RCC 7860 (cell line): ENCODE data around the gene LAMA3.

Experiments
- DNase-seq: peaks from one replicate; pipeline ENCODE4 v3.0.0-alpha.2; 2015; ENCODE audit warnings: low spot score
- FAIRE-seq: peaks from 2 replicates; lab custom pipeline; 2012; peaks lifted over from hg19 to GRCh38; lab: Jason Lieb, UNC

LAMA3 gene

GRCh38 chr18:23930002-23930401 lies 240.7 kb downstream of the LAMA3 start:
- DNase-seq (no peak), FAIRE-seq (no peak)

- no peak for DNase-seq
- FAIRE-seq: no peak
Observed at GRCh38 chr18:23932385-23933067, 243.3 kb downstream of the LAMA3 start.

GRCh38 chr18:23933407-23933806 lies 244.2 kb downstream of the LAMA3 start:
- FAIRE-seq (no peak), DNase-seq (no peak)

DNA sequence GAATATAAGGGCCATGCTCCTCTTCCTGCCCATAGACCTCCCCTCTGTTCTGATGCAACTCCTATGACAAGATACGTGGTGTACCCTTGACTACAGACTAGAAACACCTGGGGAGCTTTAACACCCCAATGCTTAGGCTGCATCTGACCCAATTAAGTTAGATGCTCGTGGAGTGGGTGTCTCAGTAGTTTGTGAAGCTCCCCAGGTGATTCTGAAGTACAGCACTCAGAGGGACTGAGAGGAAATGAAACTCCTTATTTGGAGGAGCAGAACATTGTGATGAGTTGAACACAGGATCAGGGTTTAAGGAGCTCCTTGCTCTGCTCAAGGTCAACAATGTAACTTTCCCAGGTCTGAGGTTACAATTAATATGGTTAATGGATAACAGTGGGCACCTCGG lies 245.0 kb downstream of the LAMA3 start:
- no peak for FAIRE-seq

GRCh38 chr18:23934863-23935262 lies 245.6 kb downstream of the LAMA3 start:
- DNase-seq (no peak), FAIRE-seq (no peak)

More for the DNA sequence above, 245.0 kb downstream of the LAMA3 start:
- DNase-seq: no peak

DNA sequence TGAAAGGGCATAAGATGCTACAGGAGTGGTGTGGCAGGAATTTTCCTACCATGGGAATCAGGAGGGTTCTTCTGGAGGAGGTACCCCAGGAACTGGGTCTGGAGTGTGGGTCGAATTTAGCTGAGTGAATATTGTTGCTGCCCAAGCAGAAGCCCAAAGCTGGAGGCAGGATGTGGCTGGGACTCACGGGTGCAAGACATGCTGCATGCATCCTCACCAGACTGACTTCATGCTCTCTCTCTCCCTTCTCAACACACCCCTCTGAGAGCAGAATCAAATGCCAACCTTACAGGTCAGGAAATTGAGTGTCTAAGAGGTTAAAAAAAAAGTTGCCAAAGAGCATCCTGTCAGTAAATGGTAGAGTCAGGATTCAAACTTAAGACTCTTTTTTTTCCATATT lies 246.6 kb downstream of the LAMA3 start:
- FAIRE-seq (no peak), DNase-seq (no peak)

DNA sequence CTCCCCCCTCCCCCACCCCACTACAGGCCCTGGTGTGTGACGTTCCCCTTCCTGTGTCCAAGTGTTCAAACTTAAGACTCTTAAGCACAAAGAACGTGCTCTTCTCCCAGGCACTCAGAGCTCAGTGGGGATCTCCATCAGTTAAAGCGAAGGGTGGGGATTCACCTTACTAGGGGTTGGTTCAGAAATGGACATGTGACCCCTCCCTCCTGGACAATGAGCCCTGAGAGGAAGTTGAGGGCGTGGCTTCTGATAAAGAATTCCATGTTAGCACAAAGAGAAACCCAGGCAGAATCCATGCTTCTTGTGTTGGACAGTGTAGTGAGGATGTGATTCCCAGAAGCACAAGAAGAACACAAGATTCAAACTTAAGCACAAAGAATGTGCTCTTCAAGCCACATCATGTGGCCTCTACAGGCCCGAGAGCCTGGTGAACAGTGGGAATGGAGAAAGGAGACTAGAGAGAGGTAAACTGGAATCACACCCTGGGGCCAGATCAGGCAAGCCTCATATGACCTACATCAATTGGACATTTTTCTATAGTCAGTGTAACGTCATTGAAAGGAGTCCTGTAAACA lies 247.2 kb downstream of the LAMA3 start:
- DNase-seq: no peak
- no peak for FAIRE-seq

DNA sequence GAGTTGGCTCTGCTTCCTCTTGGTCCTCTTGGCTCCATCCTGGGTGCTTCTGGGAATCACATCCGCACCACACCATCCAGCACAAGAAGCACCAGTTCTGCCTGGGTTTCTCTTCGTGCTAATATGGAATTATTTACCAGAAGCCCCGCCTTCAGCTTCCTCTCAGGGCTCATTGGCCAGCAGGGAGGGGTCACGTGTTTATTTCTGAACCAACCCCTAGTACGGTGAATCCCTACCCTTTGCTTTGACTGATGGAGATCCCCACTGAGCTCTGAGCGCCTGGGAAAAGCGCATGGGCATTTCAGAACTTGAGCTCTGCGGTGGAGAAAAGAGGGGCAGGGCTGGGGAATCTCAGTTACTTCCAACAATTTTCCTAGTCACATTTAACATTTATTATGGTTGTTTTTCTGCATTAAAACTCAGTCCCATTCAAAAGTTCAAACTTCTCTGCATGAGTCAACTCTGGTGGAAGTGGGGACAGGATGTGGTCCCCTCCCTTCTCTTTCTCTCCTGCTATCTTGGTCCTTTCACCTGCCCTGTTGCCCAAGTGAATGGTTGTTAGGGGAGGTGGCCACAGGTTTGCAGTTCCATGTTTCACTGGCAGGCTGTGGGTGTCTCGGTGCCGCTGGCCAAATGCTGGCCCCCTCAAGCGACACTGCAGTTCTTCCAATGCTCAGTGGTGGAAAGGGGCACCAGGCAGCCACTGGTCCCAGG lies 248.9 kb downstream of the LAMA3 start:
- FAIRE-seq: no peak

DNA sequence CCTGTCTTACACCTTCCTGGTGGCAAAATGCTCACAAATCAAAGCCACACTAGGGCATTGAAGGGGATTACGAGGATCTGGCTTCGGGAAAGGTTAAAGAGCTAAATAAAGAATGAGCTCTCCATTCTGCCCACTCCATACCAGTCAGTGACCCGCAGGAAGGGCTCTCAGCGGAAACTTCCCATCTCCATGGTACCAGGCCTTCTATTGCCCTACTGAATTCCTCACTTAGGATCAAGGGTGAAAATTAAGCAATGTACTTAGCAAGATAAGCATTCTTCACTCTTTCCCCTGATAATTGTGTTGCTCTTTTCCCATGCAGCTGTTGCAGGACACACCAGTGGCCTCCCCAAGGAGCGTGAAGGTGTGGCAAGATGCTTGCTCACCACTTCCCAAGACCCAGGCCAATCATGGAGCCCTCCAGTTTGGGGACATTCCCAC lies 249.7 kb downstream of the LAMA3 start:
- FAIRE-seq (no peak), DNase-seq (no peak)

More for the DNA sequence above, 248.9 kb downstream of the LAMA3 start:
- no peak for DNase-seq

GRCh38 chr18:23939366-23939765 lies 250.1 kb downstream of the LAMA3 start:
- DNase-seq: no peak
- FAIRE-seq: no peak

- no peak for DNase-seq
- no peak for FAIRE-seq
Observed at GRCh38 chr18:23939896-23940295, 250.6 kb downstream of the LAMA3 start.

GRCh38 chr18:23941791-23942190 lies 252.5 kb downstream of the LAMA3 start:
- DNase-seq (no peak), FAIRE-seq (no peak)

- DNase-seq (no peak), FAIRE-seq (no peak)
Observed at GRCh38 chr18:23943104-23943503, 253.9 kb downstream of the LAMA3 start.

DNA sequence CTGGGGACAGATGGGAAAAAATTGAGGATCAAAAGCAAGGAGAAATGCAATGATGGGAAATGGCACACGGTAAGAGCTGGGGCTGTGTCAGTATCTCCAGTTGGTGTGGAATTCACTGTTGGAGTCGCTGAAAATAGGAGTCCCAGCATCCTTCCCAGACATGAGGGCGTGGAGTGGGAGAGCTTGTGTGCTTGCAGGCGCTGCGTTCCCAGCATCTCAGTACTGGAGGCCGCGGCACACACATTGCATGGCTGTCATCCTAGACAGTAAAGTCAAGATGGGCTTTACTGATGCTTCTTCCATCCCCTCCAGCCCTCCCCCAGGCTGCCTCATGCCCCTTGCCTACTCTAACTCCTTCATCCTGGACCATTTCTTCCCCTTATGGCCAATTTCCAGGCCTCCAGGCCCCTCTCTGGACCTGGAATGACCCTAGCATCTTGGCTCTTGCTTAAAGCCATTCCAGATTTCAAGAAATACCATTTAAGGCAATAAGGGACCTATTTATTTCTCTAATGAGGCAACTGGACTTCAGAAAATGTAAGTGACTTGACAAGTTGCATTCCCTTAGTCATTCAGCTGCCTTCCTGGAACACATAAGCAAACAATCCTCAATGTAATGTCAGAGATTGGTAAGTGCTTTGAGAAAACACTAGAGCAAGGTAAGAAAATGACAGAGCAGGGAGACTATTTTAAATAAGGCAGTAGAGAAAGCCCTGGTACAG lies 254.8 kb downstream of the LAMA3 start:
- no peak for DNase-seq
- FAIRE-seq: no peak

DNA sequence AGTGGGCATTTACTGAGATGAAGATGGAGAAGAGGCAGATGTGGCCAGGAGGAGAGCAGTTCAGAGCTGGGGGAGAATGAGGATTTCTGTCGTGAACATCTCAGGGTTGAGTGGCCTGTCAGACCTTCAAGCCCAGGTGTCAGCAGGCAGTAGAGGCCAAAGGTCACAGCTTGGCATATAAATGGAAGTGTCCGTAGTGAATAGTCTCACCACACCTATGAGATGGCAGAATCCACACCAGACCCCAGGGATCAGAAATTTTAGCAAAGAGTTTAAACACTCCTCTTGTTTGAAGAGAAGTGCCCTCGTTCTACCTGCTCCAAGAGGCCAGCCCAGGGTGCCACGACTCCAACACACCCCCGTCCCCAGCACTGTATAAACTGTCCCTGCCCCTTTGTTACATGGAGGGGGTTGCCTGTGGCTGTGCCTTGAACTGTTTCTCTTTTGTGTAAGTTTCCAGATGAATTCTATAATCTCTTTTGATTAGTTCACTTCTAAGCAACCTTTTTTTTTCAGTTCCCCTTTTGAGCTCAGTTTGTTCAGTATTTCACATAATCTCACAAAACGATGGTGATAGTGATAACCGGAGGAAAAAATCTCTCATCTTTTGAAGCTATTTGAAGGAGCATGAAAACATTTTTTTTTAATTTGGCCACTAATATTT lies 256.3 kb downstream of the LAMA3 start:
- DNase-seq (no peak), FAIRE-seq (no peak)

GRCh38 chr18:23949863-23950262 lies 260.6 kb downstream of the LAMA3 start:
- DNase-seq (no peak), FAIRE-seq (no peak)

DNA sequence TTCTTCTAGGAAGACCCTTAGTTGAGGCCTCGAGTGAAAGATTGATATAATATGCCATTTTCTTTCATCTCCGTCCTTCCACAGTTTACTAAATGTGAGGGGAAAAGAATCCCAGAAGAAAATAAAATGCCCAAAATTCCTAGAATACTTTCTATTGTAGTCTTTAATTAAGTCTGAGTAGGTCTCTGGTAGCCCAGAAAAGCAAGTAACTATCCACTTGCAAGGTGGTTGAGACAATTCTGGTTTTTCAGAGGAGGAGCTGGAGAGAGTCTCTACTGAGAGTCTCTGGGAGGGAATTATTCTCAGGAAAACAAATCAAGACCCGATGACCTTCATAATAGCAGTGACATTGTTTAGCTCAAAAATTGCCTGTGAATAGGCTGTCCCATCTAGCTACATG lies 261.4 kb downstream of the LAMA3 start:
- no peak for DNase-seq
- FAIRE-seq: no peak

- no peak for DNase-seq
- FAIRE-seq: no peak
Observed at GRCh38 chr18:23951206-23951605, 262.0 kb downstream of the LAMA3 start.

- DNase-seq (no peak), FAIRE-seq (no peak)
Observed at GRCh38 chr18:23953984-23954383, 264.7 kb downstream of the LAMA3 start.

DNA sequence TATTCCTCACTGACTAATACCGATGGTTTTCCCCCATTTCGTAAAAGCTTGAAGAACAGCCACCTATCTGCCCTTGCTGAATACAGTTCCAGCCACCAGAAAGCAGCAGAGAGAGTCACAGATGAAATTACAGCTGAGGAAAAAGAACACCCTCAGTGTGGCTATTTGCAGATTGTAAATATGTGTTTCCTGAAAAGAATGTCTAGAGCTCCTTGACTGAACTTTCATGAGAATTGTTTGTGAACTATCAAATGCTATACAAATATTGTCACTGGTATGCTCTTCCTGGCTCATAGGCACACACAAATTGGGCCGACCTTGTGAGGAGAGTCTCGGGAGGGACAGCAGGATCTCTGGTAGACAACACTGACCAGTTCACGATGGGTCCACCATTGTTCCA lies 267.2 kb downstream of the LAMA3 start:
- DNase-seq (no peak), FAIRE-seq (no peak)

- no peak for DNase-seq
- no peak for FAIRE-seq
Observed at GRCh38 chr18:23958036-23958435, 268.8 kb downstream of the LAMA3 start.
